GM10847 (cell line): ENCODE data around the gene P2RX2.

Experiments
- POLR2A ChIP-seq: IDR thresholded peaks from 2 replicates; pipeline ENCODE4 v1.6.1; 2011; ENCODE audit not compliant: insufficient read length; ENCODE audit errors: extremely low read depth

P2RX2 gene

DNA sequence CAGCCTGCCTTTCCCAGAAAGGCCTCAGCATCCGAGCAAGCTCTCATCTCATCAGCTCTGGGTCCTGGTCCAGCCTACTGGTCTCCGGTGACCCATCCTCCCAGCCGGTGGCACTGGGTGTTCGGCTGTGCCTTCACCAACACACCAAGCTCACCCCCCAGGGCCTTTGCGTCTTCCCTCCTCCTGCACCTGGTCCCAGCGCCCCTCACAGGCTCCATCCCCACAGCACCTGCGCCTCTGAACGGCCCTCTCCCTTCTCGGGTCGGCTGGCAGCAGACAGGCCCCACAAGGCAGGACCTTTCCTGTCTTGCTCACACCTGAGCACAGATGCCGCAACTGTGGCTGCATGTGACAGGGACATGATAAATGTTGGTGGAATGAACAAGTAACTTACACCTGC, 13.1 kb downstream of the P2RX2 start:
- no peak for TF ChIP-seq POLR2A

DNA sequence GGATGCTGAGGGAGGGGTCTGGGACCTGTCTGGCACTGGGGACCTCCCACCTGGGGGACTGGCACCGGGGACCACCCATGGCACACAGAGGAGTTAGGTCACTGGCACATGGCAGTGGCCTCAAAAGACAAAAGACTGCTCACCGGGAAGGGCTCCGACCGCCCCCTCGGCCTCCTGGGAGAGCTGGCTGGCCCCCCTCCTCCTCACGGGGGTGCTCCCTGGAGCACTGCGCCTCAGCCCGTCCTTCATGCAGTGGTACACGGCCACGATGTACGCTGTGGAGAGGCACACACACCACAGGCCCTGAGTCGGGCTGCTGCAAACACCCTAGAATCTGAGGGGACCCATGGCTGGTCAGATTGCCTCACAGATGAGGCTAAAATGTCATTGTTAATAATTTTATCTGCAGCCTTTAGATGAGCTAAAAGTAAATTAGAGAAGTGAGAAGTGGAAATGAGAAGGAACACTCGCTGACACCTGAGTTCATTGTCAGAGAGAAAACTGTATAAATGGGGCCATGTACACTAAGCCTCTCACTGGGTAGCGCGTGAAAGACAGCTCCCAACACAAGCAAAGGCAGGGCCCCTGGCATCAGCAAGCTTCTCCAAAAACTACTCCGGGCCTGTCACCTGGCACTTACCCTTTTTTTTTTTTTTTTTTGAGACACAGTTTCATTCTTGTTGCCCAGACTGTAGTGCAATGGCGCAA, 14.1 kb downstream of the P2RX2 start:
- no peak for TF ChIP-seq POLR2A

- no peak for TF ChIP-seq POLR2A
These were observed 14.8 kb downstream of the P2RX2 start for GRCh38 chr12:132633398-132633797.

- TF ChIP-seq POLR2A = no peak
These were observed 15.3 kb downstream of the P2RX2 start for GRCh38 chr12:132633901-132634300.

GRCh38 chr12:132634411-132634990, 15.9 kb downstream of the P2RX2 start:
- no peak for TF ChIP-seq POLR2A

- no peak for TF ChIP-seq POLR2A
These were observed 16.7 kb downstream of the P2RX2 start for GRCh38 chr12:132635076-132635955.

GRCh38 chr12:132637811-132638210, 19.2 kb downstream of the P2RX2 start:
- no peak for TF ChIP-seq POLR2A

DNA sequence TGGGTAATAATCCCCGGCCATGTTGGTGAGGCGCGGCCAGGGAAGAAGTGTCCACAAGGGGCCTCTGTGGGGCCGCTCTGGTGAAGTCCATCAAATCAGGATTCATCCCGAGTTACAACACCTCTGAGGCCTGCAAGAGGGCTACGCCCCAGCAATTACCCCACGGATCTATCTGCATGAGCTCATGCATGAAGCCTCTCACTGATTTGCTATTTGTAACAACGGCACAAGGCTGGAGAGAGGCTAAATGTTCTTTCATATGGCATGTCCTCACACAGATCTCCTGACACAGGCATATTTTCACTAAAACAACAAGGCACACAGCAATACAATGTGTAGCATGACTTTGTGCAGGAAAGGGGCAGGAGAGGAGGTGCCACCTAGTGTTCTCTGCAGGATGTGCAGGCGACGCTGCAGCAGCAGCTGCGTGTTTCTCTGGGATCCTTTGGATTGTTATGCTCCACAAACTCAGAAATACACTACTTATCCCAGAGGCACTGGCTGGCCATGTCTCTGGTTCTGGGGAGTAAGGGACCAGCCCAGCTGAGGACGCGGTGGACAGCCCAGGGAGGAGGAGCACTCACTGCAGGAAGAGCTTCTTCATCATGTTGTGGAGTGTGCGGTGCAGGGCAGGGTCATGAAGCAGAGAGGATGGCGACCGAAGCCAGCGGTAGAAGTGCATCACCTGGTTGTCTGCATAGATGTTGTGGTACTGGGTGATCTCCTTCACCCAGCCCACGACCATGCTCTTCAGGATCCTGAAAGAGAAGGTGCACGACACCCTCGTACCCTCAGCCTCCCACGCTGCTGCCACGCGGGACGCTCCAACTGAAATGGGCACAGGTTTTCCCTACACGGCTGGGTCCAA, 20.2 kb downstream of the P2RX2 start:
- TF ChIP-seq POLR2A = no peak

DNA sequence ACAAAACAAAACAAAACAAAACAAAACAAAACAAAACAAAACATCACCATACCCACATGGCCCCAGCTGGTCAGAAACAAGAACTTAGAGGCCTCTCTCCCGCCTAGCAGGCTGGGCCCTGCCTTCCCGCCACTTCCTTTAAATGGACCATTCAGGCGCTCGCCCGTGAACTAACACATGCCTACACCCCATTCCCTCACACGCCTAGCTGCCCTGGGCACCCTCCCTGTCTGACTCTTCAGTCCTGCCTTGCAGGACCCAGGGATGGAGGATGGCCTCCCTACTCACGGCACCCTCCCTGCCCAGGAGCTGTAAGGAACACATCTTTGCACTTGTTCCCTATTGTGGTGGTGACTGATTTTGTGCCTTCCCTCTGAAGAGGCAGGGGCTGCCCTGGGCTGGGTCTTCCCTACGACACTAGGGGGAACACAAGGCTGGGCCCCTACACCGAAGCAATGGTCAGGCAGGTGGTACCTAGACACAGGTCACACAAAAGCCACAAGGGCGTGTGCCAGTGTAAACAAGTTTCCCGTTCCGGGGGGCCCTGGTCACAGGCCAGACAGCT, 21.5 kb downstream of the P2RX2 start:
- no peak for TF ChIP-seq POLR2A

DNA sequence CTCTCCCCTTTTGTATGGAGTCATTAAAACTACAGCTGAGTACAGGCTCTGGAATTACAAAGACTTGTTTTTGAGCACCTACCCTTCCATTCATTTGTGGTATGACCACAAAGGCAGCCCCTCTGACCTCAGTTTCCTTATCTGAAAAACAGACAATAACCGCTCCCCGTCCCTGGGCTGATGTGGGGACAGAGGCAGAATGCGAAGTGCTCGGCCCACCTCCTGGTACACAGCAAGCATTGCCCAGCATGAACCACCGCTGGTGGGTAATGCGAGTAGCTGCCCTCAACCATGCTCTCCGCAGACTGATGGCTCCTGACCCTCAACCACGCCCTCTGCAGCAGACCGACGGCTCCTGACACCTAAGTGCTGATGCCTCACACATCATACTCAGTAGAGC, 22.4 kb downstream of the P2RX2 start:
- no peak for TF ChIP-seq POLR2A

DNA sequence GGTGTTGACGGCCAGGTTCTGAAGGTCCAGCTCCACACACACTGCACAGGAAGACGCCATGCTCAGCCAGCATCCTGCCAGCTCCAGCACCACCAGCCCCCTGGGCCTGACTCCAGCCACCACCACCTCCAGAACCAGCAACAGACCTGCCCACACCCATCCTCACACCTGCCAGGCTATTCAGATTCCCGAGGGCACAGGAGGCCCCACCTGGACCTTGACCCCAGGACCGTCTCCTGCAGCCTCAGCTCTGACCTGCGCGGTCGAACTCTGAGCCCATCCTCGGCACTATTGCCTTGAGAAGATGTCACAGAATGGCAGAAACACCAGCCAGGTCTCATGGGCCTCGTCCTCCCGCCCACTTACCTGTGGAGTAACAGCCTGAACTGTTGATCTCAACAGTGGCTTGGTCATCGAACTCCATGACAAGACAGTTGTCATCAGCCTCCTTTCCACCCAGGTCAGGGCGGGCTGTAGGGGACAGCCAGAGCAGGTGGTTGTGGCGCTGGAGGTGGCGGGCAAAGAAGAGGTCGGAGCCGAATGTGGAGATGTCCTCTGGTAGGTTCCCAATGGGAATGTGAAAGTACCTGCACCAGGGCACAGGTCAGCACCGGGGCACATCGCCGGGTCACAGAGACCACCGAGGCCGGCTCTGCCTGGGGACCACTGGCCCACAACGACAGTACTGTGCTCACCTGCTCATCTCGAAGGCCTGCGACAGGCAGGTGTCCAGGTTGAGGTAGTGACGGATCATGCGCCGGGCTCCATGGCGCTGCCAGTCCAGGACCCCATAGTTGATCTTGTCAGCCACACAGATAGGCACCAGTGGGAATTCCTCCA, 23.5 kb downstream of the P2RX2 start:
- no peak for TF ChIP-seq POLR2A

DNA sequence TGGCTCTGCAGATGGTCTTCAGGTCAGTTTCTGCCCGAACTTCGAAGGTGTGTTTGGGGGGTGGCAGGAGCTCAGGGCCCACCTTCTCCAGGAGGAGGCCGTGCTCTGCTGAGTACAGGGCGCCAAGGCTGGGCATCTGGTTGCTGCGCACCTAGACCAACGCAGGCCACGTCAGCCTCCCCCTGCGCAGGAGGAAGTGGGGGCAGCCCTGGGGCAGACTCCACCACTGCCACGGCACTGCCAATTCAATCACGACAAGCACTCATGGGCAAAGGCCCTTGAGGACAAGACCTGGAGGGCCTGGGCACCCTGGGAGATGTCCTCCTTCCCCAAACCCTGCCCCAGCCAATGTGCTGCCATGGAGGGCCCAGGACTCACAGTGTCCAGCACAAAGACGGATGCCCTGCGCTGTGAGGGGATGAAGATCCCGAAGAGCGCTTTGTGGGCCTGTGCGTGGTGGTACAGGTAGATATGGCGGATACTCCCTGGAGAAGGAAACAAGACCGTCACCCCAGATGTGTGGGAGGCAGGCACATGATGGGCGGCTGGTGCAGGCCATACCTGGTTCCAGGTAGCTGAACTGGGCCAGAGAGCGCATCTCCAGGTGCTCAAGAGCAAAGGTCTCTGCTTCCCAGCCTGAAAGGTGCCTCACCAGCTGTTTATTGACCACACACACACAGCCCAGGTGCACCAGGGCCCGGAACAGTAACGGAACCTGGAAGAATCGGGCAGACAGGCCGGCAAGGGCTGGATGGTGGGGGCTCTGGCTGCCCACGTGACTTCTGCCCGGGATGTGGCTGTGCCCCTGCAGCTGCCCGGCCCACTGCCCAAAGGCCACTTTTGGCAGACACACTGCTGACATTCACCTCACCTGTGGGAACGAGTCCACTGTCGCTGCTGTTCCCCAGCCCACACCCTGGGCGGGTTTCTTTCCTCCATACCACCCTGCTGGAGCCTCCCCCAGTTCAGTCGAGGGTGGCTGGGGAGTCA, 24.6 kb downstream of the P2RX2 start:
- no peak for TF ChIP-seq POLR2A

GRCh38 chr12:132646850-132647249, 28.3 kb downstream of the P2RX2 start:
- no peak for TF ChIP-seq POLR2A
